Caco-2 (cell line): Measurements from ENCODE around the gene AAK1. TPM values are rescaled to one million over a fixed set of nuclear protein-coding genes. Genes with fewer than 3 reads are reported as not detected.

Source experiments
- BruUV-seq: library from RNA; stranded (reverse); fragments of 400-500 nt; replicated peaks from 2 replicates; lab custom pipeline; 2021; lab: Mats Ljungman, UMichigan
- CTCF ChIA-PET: fragments of 300-600 bp; sonication (Branson Sonifier 250); formaldehyde crosslinking; loops from one replicate; lab custom pipeline; 2022; ENCODE audit warnings: antibody characterized with exemption; lab: Charles Lee
- POLR2A ChIA-PET: fragments of 300-600 bp; sonication (Branson Sonifier 250); formaldehyde crosslinking; loops from one replicate; lab custom pipeline; 2022; ENCODE audit warnings: antibody characterized with exemption; lab: Charles Lee
- DNase-seq, 2 experiments: peaks; one replicate each; pipeline versions ENCODE4 v3.0.0 to v3.0.0-alpha.2; 2020 to 2022
- H3K27me3 ChIP-seq: replicated peaks from 2 replicates; pipeline ENCODE4 v1.6.0; 2011; ENCODE audit warnings: low read length; ENCODE audit not compliant: control insufficient read depth, insufficient read depth
- H3K36me3 ChIP-seq: 2 replicates; pipeline ENCODE4 v1.5.1; 2011; ENCODE audit warnings: low read length; ENCODE audit not compliant: control insufficient read depth, insufficient read depth
- H3K4me1 ChIP-seq: fragments of 250-450 bp; sonication (Bioruptor Pico); 2 replicates; pipeline ENCODE4 v1.5.1; 2020; ENCODE audit warnings: mild to moderate bottlenecking
- H3K4me3 ChIP-seq: 2 replicates; pipeline ENCODE4 v1.5.1; 2011; ENCODE audit warnings: low read depth, mild to moderate bottlenecking, control low read depth, low read length
- H3K9me3 ChIP-seq: fragments of 250-450 bp; sonication (Bioruptor Pico); 2 replicates; pipeline ENCODE4 v1.5.1; 2020; ENCODE audit warnings: mild to moderate bottlenecking, moderate library complexity
- H3K27ac Mint-ChIP-seq: one replicate; pipeline ENCODE4 v1.8.0; 2022; ENCODE audit warnings: mixed read lengths; ENCODE audit not compliant: unreplicated experiment
- H3K27me3 Mint-ChIP-seq: one replicate; pipeline ENCODE4 v1.8.0; 2022; ENCODE audit warnings: mixed read lengths; ENCODE audit not compliant: insufficient read depth, unreplicated experiment
- H3K36me3 Mint-ChIP-seq: one replicate; pipeline ENCODE4 v1.8.0; 2022; ENCODE audit warnings: mild to moderate bottlenecking, mixed read lengths; ENCODE audit not compliant: insufficient read depth, unreplicated experiment
- H3K4me1 Mint-ChIP-seq: one replicate; pipeline ENCODE4 v1.8.0; 2022; ENCODE audit warnings: low read depth, mixed read lengths; ENCODE audit not compliant: unreplicated experiment
- H3K4me3 Mint-ChIP-seq: one replicate; pipeline ENCODE4 v1.8.0; 2022; ENCODE audit warnings: mild to moderate bottlenecking, moderate library complexity, mixed read lengths; ENCODE audit not compliant: unreplicated experiment
- H3K9me3 Mint-ChIP-seq: one replicate; pipeline ENCODE4 v1.8.0; 2022; ENCODE audit warnings: mixed read lengths; ENCODE audit not compliant: unreplicated experiment
- intact Hi-C: fragments of 100-400 bp; cut with micrococcal nuclease; formaldehyde crosslinking; loops from one replicate; pipeline ENCODE4 v1.10.0; 2022; ENCODE audit not compliant: unreplicated experiment
- total RNA-seq: library from RNA; stranded (reverse); gene quantifications from 2 replicates; pipeline ENCODE4 v1.2.3, GENCODE V29; 2022
- TF ChIP-seq, protein P1 (sequence below), 2 experiments: fragments of 200-600 bp in 1 of 2; IDR thresholded peaks; 1 replicate in 1 of 2; 2 replicates in 1 of 2; pipeline versions ENCODE4 v1.5.1 to v1.8.0; 2011 to 2022; ENCODE audit warnings: antibody characterized with exemption in 1 of 2, control low read depth in 1 of 2, inconsistent platforms in 1 of 2, low read depth in 1 of 2, low read length in 1 of 2, mild to moderate bottlenecking in 1 of 2, moderate library complexity in 1 of 2; ENCODE audit not compliant: insufficient read depth in 1 of 2, severe bottlenecking in 1 of 2, unreplicated experiment in 1 of 2

The AAK1 gene
- total RNA-seq, 1 experiment from 2014 or later = 39.7 TPM

GRCh38 chr2:69521747-69522146, 121.8 kb downstream of the AAK1 start:
- Mint-ChIP-seq H3K4me1 (no peaks in the 10 kb centered on the region), H3K27me3 (no peaks in the 10 kb centered on the region), H3K9me3 (no peaks in the 10 kb centered on the region), H3K36me3 (peaks cover 65% of the 10 kb centered on the region), H3K4me3 (no peak overlapping the region), H3K27ac (no peak overlapping the region)
- ChIA-PET POLR2A (no interaction called here), CTCF (no interaction called here)
- no peaks in the 10 kb centered on the region for H3K9me3 ChIP-seq
- no peaks in the 10 kb centered on the region for H3K4me1 ChIP-seq
- no peak overlapping the region for H3K4me3 ChIP-seq
- no peaks in the 10 kb centered on the region for H3K36me3 ChIP-seq
- H3K27me3 ChIP-seq = no peaks in the 10 kb centered on the region
- BruUV-seq = no TSS peak
- no peak for DNase-seq
- TF ChIP-seq, protein P1, sequence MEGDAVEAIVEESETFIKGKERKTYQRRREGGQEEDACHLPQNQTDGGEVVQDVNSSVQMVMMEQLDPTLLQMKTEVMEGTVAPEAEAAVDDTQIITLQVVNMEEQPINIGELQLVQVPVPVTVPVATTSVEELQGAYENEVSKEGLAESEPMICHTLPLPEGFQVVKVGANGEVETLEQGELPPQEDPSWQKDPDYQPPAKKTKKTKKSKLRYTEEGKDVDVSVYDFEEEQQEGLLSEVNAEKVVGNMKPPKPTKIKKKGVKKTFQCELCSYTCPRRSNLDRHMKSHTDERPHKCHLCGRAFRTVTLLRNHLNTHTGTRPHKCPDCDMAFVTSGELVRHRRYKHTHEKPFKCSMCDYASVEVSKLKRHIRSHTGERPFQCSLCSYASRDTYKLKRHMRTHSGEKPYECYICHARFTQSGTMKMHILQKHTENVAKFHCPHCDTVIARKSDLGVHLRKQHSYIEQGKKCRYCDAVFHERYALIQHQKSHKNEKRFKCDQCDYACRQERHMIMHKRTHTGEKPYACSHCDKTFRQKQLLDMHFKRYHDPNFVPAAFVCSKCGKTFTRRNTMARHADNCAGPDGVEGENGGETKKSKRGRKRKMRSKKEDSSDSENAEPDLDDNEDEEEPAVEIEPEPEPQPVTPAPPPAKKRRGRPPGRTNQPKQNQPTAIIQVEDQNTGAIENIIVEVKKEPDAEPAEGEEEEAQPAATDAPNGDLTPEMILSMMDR (IDR thresholded peaks at IDR 0.05; ENCODE audit: insufficient read depth in 1 of 2, low read depth in 1 of 2, low read length in 1 of 2, severe bottlenecking in 1 of 2, unreplicated experiment in 1 of 2) = no peak
- intact Hi-C loops = no loop called here

GRCh38 chr2:69518841-69519240, 124.7 kb downstream of the AAK1 start:
- Mint-ChIP-seq H3K36me3 (peaks cover 75% of the 10 kb centered on the region), H3K27me3 (no peaks in the 10 kb centered on the region)
- no peak for DNase-seq

DNA sequence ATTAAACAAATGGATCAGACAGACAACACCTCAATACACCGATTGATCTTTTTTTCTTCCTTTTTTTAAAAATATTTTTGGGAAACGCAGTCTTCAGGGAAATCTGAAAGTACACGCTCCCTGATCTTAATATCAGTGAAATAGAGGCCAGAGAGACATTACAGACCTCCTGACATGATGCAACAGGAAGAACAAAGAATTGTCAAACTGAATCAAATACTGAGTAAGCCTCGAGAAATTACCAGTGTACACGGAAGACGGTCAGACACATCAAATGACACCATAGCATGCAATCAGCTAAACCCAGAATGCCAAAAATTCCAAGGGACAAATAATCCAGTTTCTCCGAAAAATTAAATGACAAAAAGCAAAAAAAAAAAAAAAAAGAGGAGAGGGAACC, 126.1 kb downstream of the AAK1 start:
- no peaks in the 10 kb centered on the region for H3K4me1 ChIP-seq
- no peaks in the 10 kb centered on the region for H3K9me3 ChIP-seq
- Mint-ChIP-seq H3K27ac (no peak overlapping the region), H3K27me3 (no peaks in the 10 kb centered on the region), H3K36me3 (peaks cover 80% of the 10 kb centered on the region), H3K9me3 (no peaks in the 10 kb centered on the region), H3K4me3 (no peak overlapping the region), H3K4me1 (no peaks in the 10 kb centered on the region)
- intact Hi-C loops = no loop called here
- TF ChIP-seq, protein P1 (IDR thresholded peaks at IDR 0.05; ENCODE audit: insufficient read depth in 1 of 2, low read depth in 1 of 2, low read length in 1 of 2, severe bottlenecking in 1 of 2, unreplicated experiment in 1 of 2) = no peak
- no peak overlapping the region for H3K4me3 ChIP-seq
- H3K27me3 ChIP-seq = no peaks in the 10 kb centered on the region
- POLR2A ChIA-PET = no interaction called here
- CTCF ChIA-PET = no interaction called here
- H3K36me3 ChIP-seq = no peaks in the 10 kb centered on the region; the same call in 1 of the 2 replicates
- DNase-seq = no peak
- BruUV-seq = no TSS peak

More at GRCh38 chr2:69518841-69519240, 124.7 kb downstream of the AAK1 start:
- no peak overlapping the region for H3K27ac Mint-ChIP-seq
- H3K4me1 Mint-ChIP-seq = no peaks in the 10 kb centered on the region
- no peaks in the 10 kb centered on the region for H3K4me1 ChIP-seq
- CTCF ChIA-PET = interaction anchor here (0.7 kb wide), 1 partner anchor 82 kb away, joined by 5 read pairs; the partner anchor contains the start of gene NFU1
- no peaks in the 10 kb centered on the region; the same call in 1 of the 2 replicates for H3K36me3 ChIP-seq
- H3K27me3 ChIP-seq = no peaks in the 10 kb centered on the region
- H3K4me3 ChIP-seq = no peak overlapping the region
- POLR2A ChIA-PET = no interaction called here
- H3K4me3 Mint-ChIP-seq = no peak overlapping the region
- no peaks in the 10 kb centered on the region for H3K9me3 ChIP-seq
- intact Hi-C loops = no loop called here
- no TSS peak for BruUV-seq
- TF ChIP-seq, protein P1 (IDR thresholded peaks at IDR 0.05; ENCODE audit: insufficient read depth in 1 of 2, low read depth in 1 of 2, low read length in 1 of 2, severe bottlenecking in 1 of 2, unreplicated experiment in 1 of 2) = no peak
- no peaks in the 10 kb centered on the region for H3K9me3 Mint-ChIP-seq
